SJCRH30 (cell line): ENCODE measurements around the gene SEMA3E. TPM values are rescaled to one million over a fixed set of nuclear protein-coding genes. Genes with fewer than 3 reads are reported as not detected.
A peak's percentile ranks its signal among the peaks of the same experiment; 100 is the strongest.

Experiments
- DNase-seq, 2 experiments: peaks; one replicate each; pipeline ENCODE4 v3.0.0-alpha.2; 2015 to 2020
- H3K27ac ChIP-seq: fragments of 250-450 bp; sonication (Bioruptor Pico); 2 replicates; pipeline ENCODE4 v1.5.1; 2020; ENCODE audit warnings: mild to moderate bottlenecking, moderate library complexity
- H3K27me3 ChIP-seq: fragments of 250-450 bp; sonication (Bioruptor Pico); 2 replicates; pipeline ENCODE4 v1.5.1; 2020; ENCODE audit warnings: mild to moderate bottlenecking, moderate library complexity
- H3K36me3 ChIP-seq: fragments of 250-450 bp; sonication (Bioruptor Pico); 2 replicates; pipeline ENCODE4 v1.5.1; 2020; ENCODE audit warnings: mild to moderate bottlenecking, moderate library complexity
- H3K4me1 ChIP-seq: fragments of 250-450 bp; sonication (Bioruptor Pico); 2 replicates; pipeline ENCODE4 v1.5.1; 2020; ENCODE audit warnings: mild to moderate bottlenecking, moderate library complexity
- H3K4me3 ChIP-seq: fragments of 250-450 bp; sonication (Bioruptor Pico); 2 replicates; pipeline ENCODE4 v1.5.1; 2020; ENCODE audit warnings: mild to moderate bottlenecking, moderate library complexity
- H3K9me3 ChIP-seq: fragments of 250-450 bp; sonication (Bioruptor Pico); replicated peaks from 2 replicates; pipeline ENCODE4 v1.5.1; 2020; ENCODE audit warnings: mild to moderate bottlenecking, moderate library complexity
- total RNA-seq: library from RNA; depleted of rRNA; stranded (reverse); fragments of >200 nt; shearing (Covaris generic); gene quantifications from 2 replicates; pipeline ENCODE4 v1.2.3, GENCODE V29; 2014

SEMA3E gene
- total RNA-seq, 1 experiment from 2014 or later: 0.53 TPM

DNA sequence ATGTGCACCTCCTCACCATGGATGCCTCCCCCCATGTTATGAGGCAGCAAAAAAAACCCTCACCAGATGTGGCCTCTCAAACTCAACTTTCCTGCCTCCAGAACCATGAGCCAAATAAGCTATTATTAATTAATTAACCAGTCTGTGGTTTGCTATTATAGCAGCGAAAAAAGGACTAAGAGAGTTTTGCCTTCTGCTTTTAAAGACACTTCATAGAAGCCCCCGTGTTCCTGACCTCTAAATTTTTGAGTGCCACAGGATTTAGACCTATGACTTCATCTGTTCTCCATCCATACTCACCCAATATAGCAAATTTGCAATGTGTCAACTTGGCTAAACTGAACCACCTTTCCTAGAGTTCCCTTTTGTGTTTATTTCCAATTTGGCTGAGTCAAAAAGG lies 9.2 kb upstream of the SEMA3E start:
- Histone ChIP-seq H3K9me3 (no peaks in the 10 kb centered on the region), H3K4me3 (no peak overlapping the region), H3K27me3 (no peaks in the 10 kb centered on the region), H3K36me3 (no peaks in the 10 kb centered on the region), H3K4me1 (no peaks in the 10 kb centered on the region), H3K27ac (no peak overlapping the region)
- DNase-seq: no peak

DNA sequence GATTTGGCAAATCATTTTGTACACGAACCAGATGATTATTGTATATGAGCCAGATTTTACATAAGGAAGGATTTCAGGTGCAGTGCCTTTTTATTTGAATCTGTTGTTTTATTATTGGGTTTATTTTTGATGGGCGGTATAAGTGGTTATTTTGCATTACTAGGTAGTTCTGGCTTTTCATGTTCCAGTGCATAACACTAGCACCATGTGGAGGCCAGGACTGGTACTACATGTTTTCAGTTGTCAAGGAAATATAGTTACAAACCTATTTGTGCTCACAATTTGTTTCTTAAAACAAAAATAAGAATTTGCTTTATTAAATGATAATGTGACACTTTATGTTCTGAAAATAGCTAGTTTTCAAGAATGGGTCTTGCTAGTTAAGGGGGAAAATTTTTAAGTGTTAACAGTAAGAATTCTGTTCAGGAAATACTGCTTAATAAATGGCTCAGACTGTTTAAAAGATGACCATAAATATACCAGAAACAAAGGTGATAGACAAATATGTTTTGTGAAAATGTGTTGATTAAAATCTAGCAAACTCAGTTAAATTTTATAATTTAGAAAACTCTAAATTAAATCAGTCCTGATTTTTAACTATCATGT lies 7.1 kb upstream of the SEMA3E start:
- H3K27me3 ChIP-seq: no peaks in the 10 kb centered on the region
- H3K27ac ChIP-seq: no peak overlapping the region
- H3K4me3 ChIP-seq: no peak overlapping the region
- H3K4me1 ChIP-seq: no peaks in the 10 kb centered on the region
- H3K36me3 ChIP-seq: no peaks in the 10 kb centered on the region
- peak; percentile 45 to 72 for DNase-seq
- 0 out of 2 replicates have a peak, but pooled peaks cover 3% of the 10 kb centered on the region for H3K9me3 ChIP-seq

DNA sequence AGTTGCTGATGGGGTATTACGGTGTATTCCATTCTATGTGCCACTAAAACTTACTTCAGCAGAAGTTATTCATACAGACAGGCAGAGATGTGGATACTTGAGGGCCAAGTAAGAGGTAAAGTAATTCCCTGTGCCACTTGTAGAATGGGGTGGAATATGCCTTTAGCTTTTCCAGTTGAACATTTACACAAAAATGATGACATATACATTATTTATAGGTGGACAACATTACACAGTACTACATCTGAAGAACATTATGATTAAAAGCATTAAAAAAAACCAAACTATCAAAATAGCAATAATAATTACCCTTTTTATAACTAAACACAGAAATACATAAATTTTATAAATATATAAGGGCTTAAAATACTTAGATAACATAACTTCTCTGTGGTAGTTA lies 3.5 kb upstream of the SEMA3E start:
- Histone ChIP-seq H3K9me3 (0 out of 2 replicates have a peak, but pooled peaks cover 3% of the 10 kb centered on the region), H3K27me3 (no peaks in the 10 kb centered on the region)

DNA sequence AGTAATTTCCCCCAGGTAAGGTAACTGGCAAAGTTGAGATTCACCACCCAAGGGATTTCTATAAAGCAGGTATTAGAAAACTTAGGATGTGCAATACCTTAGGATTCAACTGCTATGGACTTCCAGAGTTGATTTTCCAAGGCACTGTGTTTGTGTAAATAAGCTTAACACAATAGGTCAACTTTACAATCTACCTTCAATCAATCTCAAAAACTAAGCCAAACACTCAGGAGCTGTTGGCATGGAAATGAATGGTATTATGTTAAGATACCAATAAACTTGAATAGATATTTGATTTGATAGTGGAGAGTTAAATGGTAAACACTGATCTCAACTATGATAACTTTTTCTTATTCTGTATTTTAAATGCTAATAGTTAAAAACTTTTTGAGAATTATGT lies 762 bp upstream of the SEMA3E start:
- Histone ChIP-seq H3K9me3 (0 out of 2 replicates have a peak, but pooled peaks cover 3% of the 10 kb centered on the region), H3K4me3 (no peak overlapping the region), H3K36me3 (no peaks in the 10 kb centered on the region), H3K27ac (no peak overlapping the region), H3K27me3 (no peaks in the 10 kb centered on the region), H3K4me1 (no peaks in the 10 kb centered on the region)
- DNase-seq: no peak

More for the DNA sequence above, 3.5 kb upstream of the SEMA3E start:
- Histone ChIP-seq H3K27ac (no peak overlapping the region), H3K4me1 (no peaks in the 10 kb centered on the region), H3K4me3 (no peak overlapping the region), H3K36me3 (no peaks in the 10 kb centered on the region)
- no peak for DNase-seq

DNA sequence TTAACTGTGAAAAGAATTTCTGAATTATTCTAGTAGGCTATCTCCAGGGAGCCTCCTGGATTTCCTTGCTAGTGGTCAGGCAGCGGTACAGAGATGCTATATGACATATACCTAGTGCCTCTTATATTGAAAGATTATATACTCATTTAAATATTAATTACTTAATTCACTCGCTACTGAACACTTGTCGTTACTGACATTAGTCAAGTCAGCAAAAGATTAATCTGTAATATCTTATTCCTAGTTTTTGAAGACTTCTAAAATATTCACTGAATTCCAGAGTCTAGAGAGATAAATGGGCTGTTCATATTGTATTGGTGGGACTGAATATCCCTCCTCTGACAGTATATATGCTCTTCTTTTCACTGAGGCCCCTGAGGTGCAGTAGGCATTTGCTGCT lies 2.9 kb downstream of the SEMA3E start:
- Histone ChIP-seq H3K27ac (no peak overlapping the region), H3K36me3 (no peaks in the 10 kb centered on the region), H3K27me3 (no peaks in the 10 kb centered on the region), H3K4me3 (no peak overlapping the region), H3K9me3 (no peaks in the 10 kb centered on the region), H3K4me1 (peaks cover 27% of the 10 kb centered on the region)
- no peak for DNase-seq

DNA sequence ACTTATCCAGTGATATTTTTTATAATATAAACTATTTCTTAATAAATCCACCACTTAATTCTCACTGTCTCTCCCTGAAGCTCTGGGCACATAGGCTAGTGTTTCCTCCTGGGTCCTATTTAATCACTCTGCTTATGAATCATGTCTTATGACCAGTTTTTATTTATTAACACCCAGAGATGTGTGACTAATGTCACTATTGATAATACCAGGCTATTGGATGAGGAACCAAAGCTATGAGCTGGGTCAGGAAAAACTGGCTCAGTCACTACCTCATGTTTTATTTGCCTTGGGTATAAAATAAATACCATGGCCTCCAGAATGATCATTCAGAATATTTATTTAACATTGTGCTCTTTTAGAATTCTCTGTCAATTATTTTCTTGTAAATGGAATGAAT lies 5.2 kb downstream of the SEMA3E start:
- H3K4me3 ChIP-seq: no peak overlapping the region
- H3K27ac ChIP-seq: no peak overlapping the region
- no peaks in the 10 kb centered on the region for H3K36me3 ChIP-seq
- no peaks in the 10 kb centered on the region for H3K9me3 ChIP-seq
- H3K27me3 ChIP-seq: no peaks in the 10 kb centered on the region
- peaks cover 38% of the 10 kb centered on the region for H3K4me1 ChIP-seq
- no peak for DNase-seq

DNA sequence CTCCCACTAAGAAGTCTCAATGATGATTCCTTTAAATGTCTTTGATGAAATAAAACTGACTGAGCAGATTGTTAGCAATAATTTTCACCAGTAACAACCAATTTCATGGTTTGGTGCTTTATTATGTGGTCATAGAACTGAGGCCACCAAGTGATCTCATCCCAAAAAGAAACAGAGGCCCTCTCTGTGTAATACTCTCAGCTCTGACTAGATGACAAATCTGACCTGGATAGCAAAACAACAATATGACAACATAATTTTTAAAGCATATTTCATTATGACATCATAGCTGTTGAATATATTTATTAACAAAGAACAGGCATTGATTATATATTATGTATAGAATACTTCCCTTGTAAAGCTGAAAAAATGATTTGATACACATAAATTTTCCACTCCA lies 5.9 kb downstream of the SEMA3E start:
- Histone ChIP-seq H3K4me1 (peaks cover 38% of the 10 kb centered on the region), H3K9me3 (no peaks in the 10 kb centered on the region; the same call in 1 of the 2 replicates), H3K27me3 (no peaks in the 10 kb centered on the region), H3K36me3 (no peaks in the 10 kb centered on the region), H3K27ac (peak overlapping the region; percentile 39), H3K4me3 (no peak overlapping the region)
- peak in 1 of 2 experiments; percentile 69 for DNase-seq

DNA sequence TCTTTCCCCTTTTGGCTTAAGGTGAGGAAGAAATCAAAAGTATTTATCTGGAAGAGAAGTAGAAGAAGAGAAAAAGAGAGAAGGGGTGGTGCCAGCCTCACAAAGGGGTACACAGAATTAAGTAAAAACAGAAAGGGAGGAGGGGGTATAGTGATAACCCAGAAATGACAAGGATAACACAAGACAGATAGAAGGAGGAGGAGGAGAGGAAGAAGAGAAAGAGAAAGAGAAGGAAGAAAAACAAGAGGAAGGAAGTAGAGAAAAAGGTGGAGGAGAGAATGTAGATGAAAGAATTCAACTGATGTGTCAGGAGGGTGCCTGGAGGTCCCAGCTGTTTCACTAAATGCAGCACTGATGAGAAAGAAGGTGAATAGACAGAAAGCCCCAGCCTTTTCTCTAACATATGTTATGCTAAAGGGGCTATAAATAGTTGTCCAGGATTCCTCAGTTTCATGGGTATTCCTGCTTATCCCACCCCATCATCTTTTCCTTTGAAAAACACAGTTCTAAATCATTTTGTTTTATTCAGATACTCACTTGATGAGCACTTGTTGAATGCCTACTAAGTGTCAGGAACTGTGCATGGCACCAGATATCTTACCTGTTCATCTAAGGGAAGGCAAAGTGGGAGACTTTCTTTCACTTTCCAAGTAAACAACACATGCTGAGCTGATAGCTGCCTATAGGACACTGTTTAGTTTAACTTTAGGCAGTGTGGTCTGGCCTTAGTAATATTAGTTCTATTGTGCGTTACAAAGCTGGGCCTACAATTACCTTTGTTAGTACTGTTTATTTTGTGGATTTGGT lies 8.0 kb downstream of the SEMA3E start:
- Histone ChIP-seq H3K36me3 (no peaks in the 10 kb centered on the region), H3K4me1 (peaks cover 38% of the 10 kb centered on the region), H3K4me3 (no peak overlapping the region), H3K27me3 (no peaks in the 10 kb centered on the region), H3K27ac (peak overlapping the region; percentile 38), H3K9me3 (no peaks in the 10 kb centered on the region; the same call in 1 of the 2 replicates)
- DNase-seq: peak; percentile 20 to 60

DNA sequence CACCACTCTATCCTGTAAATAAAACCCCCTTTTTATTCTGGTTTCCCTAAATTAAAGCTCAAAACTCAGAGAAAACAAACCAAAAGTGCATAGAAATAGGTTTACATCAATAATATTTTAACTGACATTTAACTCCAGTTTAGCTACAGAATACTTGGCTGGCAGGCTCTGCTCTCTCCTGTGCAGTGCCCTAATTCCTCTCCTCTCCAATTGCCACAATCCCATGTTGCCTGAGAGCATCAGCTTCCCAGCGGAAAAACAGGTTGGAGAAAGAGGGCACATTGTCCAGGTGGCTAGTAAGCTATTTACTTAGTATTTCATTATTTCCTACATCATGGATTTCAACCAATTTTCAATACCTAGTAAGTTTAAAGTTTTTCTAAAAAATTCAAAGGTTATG lies 8.7 kb downstream of the SEMA3E start:
- Histone ChIP-seq H3K9me3 (no peaks in the 10 kb centered on the region; the same call in 1 of the 2 replicates), H3K4me1 (peaks cover 38% of the 10 kb centered on the region), H3K4me3 (no peak overlapping the region), H3K27me3 (no peaks in the 10 kb centered on the region), H3K27ac (peak overlapping the region; percentile 13; the same call in 1 of the 2 replicates), H3K36me3 (no peaks in the 10 kb centered on the region)
- DNase-seq: peak in 1 of 2 experiments; percentile 42

DNA sequence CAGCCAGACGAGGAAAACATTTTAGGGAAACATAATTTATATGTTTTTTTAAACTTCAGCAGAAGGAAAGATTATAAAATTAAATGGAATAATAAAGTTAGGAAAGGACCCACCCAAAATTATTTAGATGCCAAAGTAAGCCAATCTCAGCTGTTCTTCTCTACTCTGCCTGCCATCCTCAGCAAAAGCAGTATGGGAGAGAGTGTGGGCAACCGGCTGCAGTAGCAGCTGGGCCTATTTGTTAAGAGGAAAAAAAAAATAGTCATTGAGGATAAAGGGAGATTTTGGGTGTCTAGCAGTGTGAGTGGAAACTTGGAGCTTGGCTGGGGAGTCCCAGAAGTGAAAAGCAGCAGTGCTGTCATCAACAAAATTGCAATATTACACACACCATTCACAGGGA lies 15.4 kb downstream of the SEMA3E start:
- Histone ChIP-seq H3K36me3 (no peaks in the 10 kb centered on the region), H3K27me3 (no peaks in the 10 kb centered on the region), H3K4me3 (no peak overlapping the region), H3K27ac (no peak overlapping the region), H3K4me1 (0 out of 2 replicates have a peak, but pooled peaks cover 5% of the 10 kb centered on the region), H3K9me3 (no peaks in the 10 kb centered on the region; the same call in 1 of the 2 replicates)
- DNase-seq: peak in 1 of 2 experiments; percentile 38

DNA sequence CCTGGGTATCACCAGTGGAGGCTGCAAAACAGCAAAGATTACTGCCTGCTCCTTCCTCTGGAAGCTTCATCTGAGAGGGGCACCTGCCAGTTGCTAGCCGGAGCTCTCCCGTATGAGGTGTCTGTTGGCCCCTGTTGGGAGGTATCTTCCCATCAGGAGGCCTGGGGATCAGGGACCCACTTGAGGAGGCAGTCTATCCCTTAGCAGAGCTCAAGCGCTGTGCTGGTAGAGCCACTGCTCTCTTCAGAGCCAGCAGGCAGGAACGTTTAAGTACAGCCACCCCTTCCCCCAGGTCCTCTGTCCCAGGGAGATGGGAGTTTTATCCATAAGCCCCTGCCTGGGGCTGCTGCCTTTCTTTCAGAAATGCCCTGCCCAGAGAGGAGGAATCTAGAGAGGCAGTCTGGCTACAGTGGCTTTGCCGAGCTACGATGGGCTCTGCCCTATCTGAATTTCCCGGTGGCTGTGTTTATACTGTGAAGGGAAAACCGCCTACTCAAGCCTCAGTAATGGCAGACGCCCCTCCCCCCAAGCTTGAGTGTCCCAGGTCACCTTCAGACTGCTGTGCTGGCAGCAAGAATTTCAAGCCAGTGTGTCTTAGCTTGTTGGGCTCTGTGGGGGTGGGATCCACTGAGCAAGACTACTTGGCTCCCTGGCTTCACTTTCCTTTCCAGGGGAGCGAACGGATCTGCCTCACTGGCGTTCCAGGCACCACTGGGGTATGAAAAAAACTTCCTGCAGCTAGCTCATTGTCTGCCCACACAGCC lies 19.6 kb downstream of the SEMA3E start:
- H3K36me3 ChIP-seq: no peaks in the 10 kb centered on the region
- H3K27me3 ChIP-seq: no peaks in the 10 kb centered on the region
- H3K9me3 ChIP-seq: no peaks in the 10 kb centered on the region
- no peak for DNase-seq
- no peak overlapping the region for H3K27ac ChIP-seq
- 0 out of 2 replicates have a peak, but pooled peaks cover 5% of the 10 kb centered on the region for H3K4me1 ChIP-seq
- H3K4me3 ChIP-seq: no peak overlapping the region

DNA sequence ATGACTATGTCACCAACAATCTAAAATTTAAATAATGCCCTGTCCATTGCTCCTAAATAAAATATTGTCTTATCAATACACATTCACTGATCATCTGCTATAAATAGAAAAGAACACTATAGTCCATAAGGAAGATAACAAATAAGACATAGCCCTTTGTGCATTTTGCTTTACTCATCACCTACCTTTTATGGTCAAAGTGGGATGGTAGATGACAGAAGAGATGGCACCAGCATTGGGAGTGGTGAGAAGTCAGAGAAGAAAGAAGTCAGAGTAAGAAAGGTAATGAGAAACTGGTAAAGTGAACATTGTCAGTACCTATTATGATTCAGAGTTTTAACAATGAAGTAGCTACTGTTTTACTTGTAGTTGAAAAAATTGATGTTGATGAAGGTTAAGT lies 31.1 kb downstream of the SEMA3E start:
- DNase-seq: no peak
- H3K27ac ChIP-seq: no peak overlapping the region
- no peaks in the 10 kb centered on the region for H3K4me1 ChIP-seq
- no peak overlapping the region for H3K4me3 ChIP-seq
- no peaks in the 10 kb centered on the region; the same call in 1 of the 2 replicates for H3K9me3 ChIP-seq
- H3K36me3 ChIP-seq: no peaks in the 10 kb centered on the region
- no peaks in the 10 kb centered on the region for H3K27me3 ChIP-seq

DNA sequence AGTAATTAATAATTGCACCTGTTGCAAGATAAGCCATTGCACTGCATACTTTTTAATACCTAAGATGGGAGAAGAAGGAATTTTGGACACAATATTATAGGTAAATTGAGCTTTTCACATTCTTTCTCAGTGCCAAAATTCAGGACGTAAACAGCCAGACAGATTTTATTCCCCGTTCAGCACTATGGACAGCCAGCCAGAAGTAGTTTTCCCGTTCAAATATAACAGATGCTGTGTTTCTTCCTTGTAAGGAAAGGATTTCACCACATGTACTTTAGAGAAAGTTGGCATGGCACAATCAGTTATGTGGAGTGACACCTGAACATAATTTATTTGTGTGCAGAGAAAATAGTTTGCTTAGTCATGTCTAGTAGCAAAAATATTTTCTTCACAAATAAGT lies 34.8 kb downstream of the SEMA3E start:
- H3K36me3 ChIP-seq: no peaks in the 10 kb centered on the region
- no peaks in the 10 kb centered on the region for H3K27me3 ChIP-seq
- no peaks in the 10 kb centered on the region for H3K4me1 ChIP-seq
- H3K9me3 ChIP-seq: no peaks in the 10 kb centered on the region
- H3K4me3 ChIP-seq: no peak overlapping the region
- no peak for DNase-seq
- no peak overlapping the region for H3K27ac ChIP-seq

DNA sequence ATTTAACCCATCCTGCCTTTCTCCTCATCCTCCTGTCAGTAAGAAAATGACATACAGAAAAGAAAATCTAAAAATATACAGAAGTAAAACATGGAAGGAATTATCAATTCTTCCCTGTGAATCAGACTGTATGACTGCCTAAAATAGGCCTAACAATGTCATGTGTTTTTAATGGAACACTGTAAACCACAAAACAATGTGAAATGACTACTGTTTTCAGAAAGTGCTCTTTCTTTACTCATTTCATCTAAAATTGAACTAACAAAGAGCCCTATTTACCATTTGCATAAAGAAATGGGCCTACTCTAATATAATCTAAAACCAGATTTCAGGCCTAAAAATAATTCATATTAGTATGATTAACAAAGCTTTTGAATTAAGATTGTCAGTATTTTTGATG lies 35.7 kb downstream of the SEMA3E start:
- Histone ChIP-seq H3K4me1 (no peaks in the 10 kb centered on the region), H3K27me3 (no peaks in the 10 kb centered on the region), H3K4me3 (no peak overlapping the region), H3K27ac (no peak overlapping the region), H3K36me3 (no peaks in the 10 kb centered on the region), H3K9me3 (no peaks in the 10 kb centered on the region)
- DNase-seq: no peak

DNA sequence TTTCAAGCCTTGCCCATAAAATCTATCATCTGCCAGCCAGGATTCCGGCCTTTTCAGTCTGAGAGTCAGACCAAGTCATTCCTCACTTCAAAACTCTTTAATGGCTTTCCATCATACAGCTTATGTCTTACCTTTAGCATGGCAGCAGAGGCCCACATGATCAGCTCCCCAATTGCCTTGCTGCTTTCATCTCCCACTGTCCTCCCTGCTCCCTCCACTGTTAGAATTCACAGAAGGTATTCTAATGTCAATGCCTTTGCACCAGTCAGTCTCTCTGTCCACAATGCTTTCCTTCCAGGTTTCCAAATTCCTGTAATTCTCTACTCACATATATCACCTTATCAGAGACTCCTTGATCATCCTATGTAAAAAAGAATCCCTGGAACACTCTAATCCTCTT lies 37.2 kb downstream of the SEMA3E start:
- no peaks in the 10 kb centered on the region for H3K27me3 ChIP-seq
- H3K27ac ChIP-seq: no peak overlapping the region
- no peak overlapping the region for H3K4me3 ChIP-seq
- no peaks in the 10 kb centered on the region for H3K36me3 ChIP-seq
- no peaks in the 10 kb centered on the region for H3K9me3 ChIP-seq
- DNase-seq: no peak
- no peaks in the 10 kb centered on the region; the same call in 1 of the 2 replicates for H3K4me1 ChIP-seq
